ENCODE results near the gene EIF1AD. TPM values are rescaled to one million over a fixed set of nuclear protein-coding genes. Genes with fewer than 3 reads are reported as not detected.
"Not testable (repeated sequence)": the region's sequence is repeated elsewhere in the genome, so short reads cannot be mapped to it uniquely, and the experiment has no call there.

Gene EIF1AD
- total RNA-seq, 1 donor from 2014 or later, result 31.7 TPM

- no peak for DNase-seq (ENCODE audit: low spot score)
Measured at GRCh38 chr11:65973439-65974110, 28.4 kb downstream of the EIF1AD start.

DNA sequence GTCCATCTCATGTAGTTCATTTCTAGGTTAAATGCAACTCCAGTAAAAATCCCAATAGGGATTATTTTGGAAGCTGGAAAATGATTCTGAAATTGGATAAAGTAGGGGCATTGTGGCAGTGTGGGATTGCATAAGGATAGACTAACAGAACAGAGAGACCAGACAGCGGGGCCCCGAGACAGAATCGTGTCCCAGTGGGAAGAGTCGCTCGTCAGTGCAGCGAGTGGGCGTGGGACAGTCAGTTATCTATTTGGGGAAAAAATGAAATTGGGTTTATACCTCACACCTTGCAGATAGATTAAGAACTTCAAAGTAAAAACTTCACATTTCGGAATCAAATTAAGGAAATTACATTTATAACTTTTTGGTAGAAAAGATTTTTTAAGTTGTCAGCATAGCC is 29.8 kb downstream of the EIF1AD start:
- no peak for DNase-seq (ENCODE audit: low spot score)

- no peak for DNase-seq (ENCODE audit: low spot score)
Measured at GRCh38 chr11:65968600-65969482, 33.1 kb downstream of the EIF1AD start.

DNA sequence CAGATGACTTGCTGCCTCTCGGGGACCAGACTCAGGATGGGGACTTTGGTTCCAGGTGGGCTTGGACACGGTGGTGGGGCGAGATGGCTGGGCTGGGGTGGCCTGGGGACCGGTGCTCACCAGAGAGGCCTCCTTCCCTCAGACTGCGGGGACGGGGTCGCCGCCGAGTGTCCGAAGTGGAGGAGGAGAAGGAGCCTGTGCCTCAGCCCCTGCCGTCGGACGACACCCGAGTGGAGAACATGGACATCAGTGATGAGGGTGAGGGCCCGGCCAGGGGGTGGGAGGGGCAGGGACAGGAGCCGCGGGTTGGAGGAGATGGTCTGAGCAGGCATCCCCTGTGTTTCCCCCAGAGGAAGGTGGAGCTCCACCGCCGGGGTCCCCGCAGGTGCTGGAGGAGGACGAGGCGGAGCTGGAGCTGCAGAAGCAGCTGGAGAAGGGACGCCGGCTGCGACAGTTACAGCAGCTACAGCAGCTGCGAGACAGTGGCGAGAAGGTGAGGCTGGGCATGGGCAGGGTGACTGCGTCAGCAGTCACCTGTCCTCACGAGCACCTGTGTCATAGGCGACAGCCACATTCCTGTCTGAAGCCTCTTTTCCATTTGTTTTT is 34.5 kb downstream of the EIF1AD start:
- DNase-seq (ENCODE audit: low spot score), result no peak

DNA sequence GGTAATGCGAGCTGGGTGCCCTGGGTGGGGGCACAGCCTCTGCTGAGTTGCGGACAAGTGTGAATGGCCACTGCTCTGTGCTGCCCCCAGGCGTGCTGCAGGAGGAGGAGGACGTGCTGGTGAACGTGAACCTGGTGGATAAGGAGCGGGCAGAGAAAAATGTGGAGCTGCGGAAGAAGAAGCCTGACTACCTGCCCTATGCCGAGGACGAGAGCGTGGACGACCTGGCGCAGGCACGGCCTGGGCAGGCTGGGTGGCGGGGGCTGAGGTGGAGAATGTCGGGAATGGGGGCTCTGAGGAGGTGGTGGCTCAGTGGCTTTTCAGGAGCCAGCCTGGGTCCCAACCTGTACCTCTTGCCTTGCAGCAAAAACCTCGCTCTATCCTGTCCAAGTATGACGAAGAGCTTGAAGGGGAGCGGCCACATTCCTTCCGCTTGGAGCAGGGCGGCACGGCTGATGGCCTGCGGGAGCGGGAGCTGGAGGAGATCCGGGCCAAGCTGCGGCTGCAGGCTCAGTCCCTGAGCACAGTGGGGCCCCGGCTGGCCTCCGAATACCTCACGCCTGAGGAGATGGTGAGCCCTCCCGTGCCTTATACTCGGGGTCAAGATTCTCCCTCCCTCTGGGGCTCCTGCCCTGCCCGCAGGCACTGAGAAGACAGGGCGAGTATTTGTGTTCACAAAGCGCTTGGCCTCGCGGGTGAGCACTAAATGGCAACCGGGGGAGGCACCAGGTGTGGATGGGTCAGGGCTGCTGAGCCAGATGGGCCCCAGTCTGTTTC is 35.8 kb downstream of the EIF1AD start:
- no peak for DNase-seq (ENCODE audit: low spot score)

DNA sequence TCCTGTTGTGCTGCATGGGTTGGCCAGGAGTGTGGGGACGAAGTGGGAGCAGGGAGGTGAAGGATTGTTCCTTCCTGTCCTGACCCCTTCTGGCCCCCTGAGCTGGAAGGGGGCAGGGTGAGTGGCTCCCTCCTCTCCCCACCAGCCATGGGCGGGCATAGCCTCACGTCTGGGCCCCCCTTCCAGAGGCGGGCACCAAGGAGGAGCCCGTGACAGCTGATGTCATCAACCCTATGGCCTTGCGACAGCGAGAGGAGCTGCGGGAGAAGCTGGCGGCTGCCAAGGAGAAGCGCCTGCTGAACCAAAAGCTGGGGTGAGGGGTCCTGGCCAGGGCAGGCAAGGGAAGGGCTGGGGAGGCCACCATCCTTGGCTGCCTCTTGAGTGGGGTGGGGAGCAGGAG is 37.1 kb downstream of the EIF1AD start:
- no peak for DNase-seq (ENCODE audit: low spot score)

GRCh38 chr11:65962141-65962564 is 39.8 kb downstream of the EIF1AD start:
- DNase-seq (ENCODE audit: low spot score), result no peak

DNA sequence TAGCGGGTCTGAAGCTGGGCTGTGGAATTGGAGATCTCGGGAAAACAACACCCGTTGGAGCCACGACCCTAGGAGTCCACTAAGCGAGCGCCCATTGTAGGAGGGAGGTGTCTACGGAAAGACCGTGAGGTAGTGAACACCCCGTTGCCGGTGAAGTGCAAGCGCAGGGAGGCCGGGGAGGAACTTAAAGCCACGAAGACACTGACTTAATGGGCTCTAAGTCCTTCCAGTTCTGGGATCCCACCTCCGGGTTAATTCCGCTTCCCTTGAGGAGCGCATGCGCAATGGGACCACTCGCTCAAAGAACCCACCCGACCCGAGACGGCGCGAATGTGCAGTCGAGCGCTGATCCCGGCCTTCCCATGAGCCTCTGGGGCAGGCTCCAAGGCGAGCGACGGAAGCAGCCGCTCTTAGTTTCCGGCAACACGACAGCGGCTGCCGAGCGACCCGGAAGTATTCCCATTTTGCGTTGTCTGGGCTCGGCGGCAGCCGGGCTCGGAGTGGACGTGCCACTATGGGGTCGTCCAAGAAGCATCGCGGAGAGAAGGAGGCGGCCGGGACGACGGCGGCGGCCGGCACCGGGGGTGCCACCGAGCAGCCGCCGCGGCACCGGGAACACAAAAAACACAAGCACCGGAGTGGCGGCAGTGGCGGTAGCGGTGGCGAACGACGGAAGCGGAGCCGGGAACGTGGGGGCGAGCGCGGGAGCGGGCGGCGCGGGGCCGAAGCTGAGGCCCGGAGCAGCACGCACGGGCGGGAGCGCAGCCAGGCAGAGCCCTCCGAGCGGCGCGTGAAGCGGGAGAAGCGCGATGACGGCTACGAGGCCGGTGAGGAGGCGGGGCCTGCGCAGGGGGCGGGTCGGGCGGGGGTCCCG is 40.5 kb downstream of the EIF1AD start, which contains the start of gene SART1:
Gene SART1 (plus strand): TSS at position 468 of the 874 bp plus-strand sequence. CDS start 47 bp downstream, at position 515.
- DNase-seq (ENCODE audit: low spot score), result peak; percentile 99

DNA sequence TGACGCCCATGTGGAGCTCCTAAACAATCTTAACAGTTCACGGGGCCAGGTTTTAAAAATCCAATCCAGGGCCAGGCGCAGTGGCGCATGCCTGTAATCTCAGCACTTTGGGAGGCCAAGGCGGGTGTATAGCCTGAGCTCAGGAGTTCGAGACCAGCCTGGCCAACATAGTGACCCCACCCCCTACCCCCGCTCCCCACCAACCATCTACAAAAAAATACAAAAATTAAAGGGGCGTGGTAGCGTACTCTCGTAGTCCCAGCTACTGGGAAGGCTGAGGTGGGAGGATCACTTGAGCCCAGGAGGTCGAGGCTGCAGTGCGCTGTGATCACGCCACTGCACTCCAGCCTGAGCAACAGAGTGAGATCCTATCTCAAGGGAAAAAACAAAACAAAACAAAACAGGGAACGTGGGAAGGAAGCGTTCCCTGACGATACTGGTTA is 41.1 kb downstream of the EIF1AD start:
- DNase-seq (ENCODE audit: low spot score), result no peak

GRCh38 chr11:65958774-65959420 is 43.1 kb downstream of the EIF1AD start:
- no peak for DNase-seq (ENCODE audit: low spot score)

GRCh38 chr11:65958291-65958690 is 43.7 kb downstream of the EIF1AD start:
- no peak for DNase-seq (ENCODE audit: low spot score)

DNA sequence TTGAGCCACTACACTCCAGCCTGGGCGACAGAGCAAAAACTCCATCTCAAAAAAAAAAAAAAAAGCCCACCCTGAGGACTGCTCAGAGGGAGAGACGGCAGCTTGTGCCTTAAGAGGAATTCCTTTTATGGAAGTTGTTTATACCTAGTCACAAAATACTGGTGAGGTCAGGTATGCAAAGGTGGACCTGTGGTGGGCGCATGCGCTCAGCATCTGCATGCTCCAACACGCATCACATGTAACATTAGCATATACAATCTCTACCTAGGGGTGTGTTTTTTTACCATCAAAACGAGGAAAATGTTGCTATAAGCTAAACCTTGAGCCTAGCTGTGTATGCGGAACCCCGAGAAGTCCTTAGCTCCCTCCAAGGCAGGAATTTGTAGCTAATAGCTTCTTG is 47.2 kb downstream of the EIF1AD start:
- DNase-seq (ENCODE audit: low spot score), result no peak

GRCh38 chr11:65953471-65953870 is 48.5 kb downstream of the EIF1AD start:
- DNase-seq (ENCODE audit: low spot score), result no peak

GRCh38 chr11:65952052-65952521 is 49.9 kb downstream of the EIF1AD start:
- DNase-seq (ENCODE audit: low spot score), result no peak

DNA sequence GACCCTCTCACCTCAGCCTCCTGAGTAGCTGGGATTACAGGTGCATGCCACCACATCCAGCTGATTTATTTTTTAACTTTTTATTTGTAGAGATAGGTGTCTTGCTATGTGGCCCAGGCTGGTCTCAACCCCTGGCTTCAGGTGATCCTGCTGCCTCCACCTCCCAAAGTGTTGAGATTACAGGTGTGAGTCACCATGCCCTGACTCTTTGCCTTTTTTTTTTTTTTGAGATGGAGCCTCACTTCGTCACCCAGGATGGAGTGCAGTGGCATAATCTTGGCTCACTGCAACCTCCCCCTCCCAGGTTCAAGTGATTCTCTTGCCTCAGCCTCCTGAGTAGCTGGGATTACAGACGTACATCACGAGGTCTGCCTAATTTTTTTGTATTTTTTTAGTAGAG is 50.3 kb downstream of the EIF1AD start:
- not testable (repeated sequence) for DNase-seq (ENCODE audit: low spot score)

DNA sequence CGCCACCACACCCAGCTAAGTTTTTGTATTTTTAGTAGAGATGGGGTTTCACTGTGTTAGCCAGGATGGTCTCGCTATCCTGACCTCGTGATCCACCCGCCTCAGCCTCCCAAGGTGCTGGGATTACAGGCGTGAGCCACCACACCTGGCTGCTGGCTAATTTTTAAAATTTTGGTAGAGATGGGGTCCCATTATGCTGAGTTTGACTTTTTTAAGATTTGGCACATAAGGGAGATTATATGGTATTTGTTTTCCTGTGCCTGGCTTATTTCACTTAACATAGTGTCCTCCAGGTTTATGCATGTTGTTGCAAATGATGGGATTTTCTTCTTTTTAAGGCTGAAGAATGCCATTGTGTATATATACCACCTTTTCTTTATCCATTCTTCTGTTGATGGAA is 51.2 kb downstream of the EIF1AD start:
- not testable (repeated sequence) for DNase-seq (ENCODE audit: low spot score)

GRCh38 chr11:65947603-65948125 is 54.3 kb downstream of the EIF1AD start:
- DNase-seq (ENCODE audit: low spot score), result no peak

GRCh38 chr11:65947133-65947532 is 54.8 kb downstream of the EIF1AD start:
- no peak for DNase-seq (ENCODE audit: low spot score)

GRCh38 chr11:65946655-65947054 is 55.3 kb downstream of the EIF1AD start:
- no peak for DNase-seq (ENCODE audit: low spot score)
